Common myeloid progenitor, CD34-positive (primary cell): ENCODE results near the gene FAF2.
A peak's percentile ranks its signal among the peaks of the same experiment; 100 is the strongest.

Source experiments
- CTCF ChIA-PET: fragments of 350-600 bp; sonication (Branson Sonifier 250); formaldehyde crosslinking; loops from one replicate; lab custom pipeline; 2021; ENCODE audit warnings: antibody characterized with exemption; lab: Charles Lee
- POLR2A ChIA-PET: fragments of 350-600 bp; sonication (Branson Sonifier 250); formaldehyde crosslinking; loops from one replicate; lab custom pipeline; 2021; ENCODE audit warnings: antibody characterized with exemption; lab: Charles Lee
- DNase-seq, 3 donors: peaks; one replicate each; pipeline versions ENCODE4 v3.0.0 to v3.0.0-alpha.2; 2013
- H3K27ac ChIP-seq, 2 experiments: 1 replicate in 1 of 2; 2 replicates in 1 of 2; pipeline ENCODE4 v1.7.0; 2013; ENCODE audit warnings: inconsistent platforms in 2 of 2, low read length in 2 of 2, mild to moderate bottlenecking in 2 of 2, low read depth in 1 of 2, moderate library complexity in 1 of 2; ENCODE audit not compliant: severe bottlenecking in 2 of 2, insufficient read depth in 1 of 2, poor library complexity in 1 of 2
- H3K27me3 ChIP-seq, 5 experiments: replicated peaks in 2 of 5; 1 replicate in 3 of 5; 2 replicates in 2 of 5; pipeline versions ENCODE4 v1.6.1 to v1.7.0; 2013; ENCODE audit warnings: low read length in 4 of 5, mild to moderate bottlenecking in 2 of 5, moderate library complexity in 2 of 5, inconsistent platforms in 1 of 5; ENCODE audit not compliant: insufficient read depth in 5 of 5, control insufficient read depth in 4 of 5
- H3K36me3 ChIP-seq, 4 experiments: 1 replicate in 2 of 4; 2 replicates in 2 of 4; pipeline versions ENCODE4 v1.6.1 to v1.7.0; 2013; ENCODE audit warnings: low read length in 3 of 4, control low read depth in 1 of 4, mild to moderate bottlenecking in 1 of 4; ENCODE audit not compliant: control insufficient read depth in 4 of 4, insufficient read depth in 4 of 4
- H3K4me1 ChIP-seq, 4 experiments: 1 replicate in 3 of 4; 2 replicates in 1 of 4; pipeline versions ENCODE4 v1.6.1 to v1.7.1; 2013; ENCODE audit warnings: low read length in 3 of 4, mild to moderate bottlenecking in 3 of 4, control low read depth in 1 of 4, inconsistent platforms in 1 of 4, moderate library complexity in 1 of 4; ENCODE audit not compliant: control insufficient read depth in 4 of 4, insufficient read depth in 4 of 4; ENCODE audit errors: control extremely low read depth in 1 of 4
- H3K4me3 ChIP-seq, 7 experiments: 1 replicate in 4 of 7; 2 replicates in 3 of 7; pipeline versions ENCODE4 v1.5.1 to v1.7.0; 2013; ENCODE audit warnings: mild to moderate bottlenecking in 7 of 7, low read length in 6 of 7, moderate library complexity in 6 of 7, inconsistent platforms in 2 of 7, low read depth in 2 of 7, control low read depth in 1 of 7; ENCODE audit not compliant: insufficient read depth in 4 of 7, control insufficient read depth in 1 of 7; ENCODE audit errors: extremely low read depth in 1 of 7
- H3K9me3 ChIP-seq, 5 experiments: 1 replicate in 4 of 5; 2 replicates in 1 of 5; pipeline versions ENCODE4 v1.6.1 to v1.7.1; 2013; ENCODE audit warnings: low read length in 4 of 5, mild to moderate bottlenecking in 2 of 5, inconsistent platforms in 1 of 5, low read depth in 1 of 5, moderate library complexity in 1 of 5; ENCODE audit not compliant: control insufficient read depth in 4 of 5, insufficient read depth in 2 of 5; ENCODE audit errors: control extremely low read depth in 1 of 5
- WGBS: methylation state at CpG from one replicate; pipeline ENCODE4 v1.1.5; 2013; ENCODE audit not compliant: insufficient coverage; 5-methylcytosine and 5-hydroxymethylcytosine counted together

The FAF2 gene

GRCh38 chr5:176530983-176531901 lies 83.1 kb downstream of the FAF2 start:
- WGBS, result 43% methylated on average over 19 of the region's 24 CpGs
- ChIA-PET CTCF (interaction anchor here (0.7 to 3.4 kb wide), 6 partner anchors 12 to 113 kb away, joined by 3 to 29 read pairs (median 3); no protein-coding TSS in a partner anchor), POLR2A (interaction anchor here (1.8 to 2.7 kb wide), 2 partner anchors 11 to 83 kb away, joined by 5 to 11 read pairs; partner anchors contain the start of gene FAF2)
- Histone ChIP-seq H3K36me3 (peaks cover 9 to 57% (median 37%) of the 10 kb centered on the region in 4 experiments), H3K27me3 (no peaks in the 10 kb centered on the region), H3K27ac (no peak overlapping the region), H3K4me3 (peak overlapping the region in 4 of 7 experiments; percentile 1 to 28 (median 16)), H3K9me3 (no peaks in the 10 kb centered on the region), H3K4me1 (peaks cover 10 to 80% (median 72%) of the 10 kb centered on the region in 4 experiments)
- DNase-seq, result peak in 2 of 3 donors; percentile 45 to 59

- peaks cover 9 to 55% (median 37%) of the 10 kb centered on the region in 4 experiments for H3K36me3 ChIP-seq
- no peak overlapping the region for H3K27ac ChIP-seq
- 82% methylated on average over 22 of the region's 28 CpGs for WGBS
- ChIA-PET CTCF (interaction anchor here (0.9 to 3.4 kb wide), 7 partner anchors 11 to 115 kb away, joined by 3 to 29 read pairs (median 3); no protein-coding TSS in a partner anchor), POLR2A (interaction anchor here (2.7 kb wide), 1 partner anchor 10 kb away, joined by 11 read pairs; no protein-coding TSS in a partner anchor)
- H3K9me3 ChIP-seq, result no peaks in the 10 kb centered on the region
- peaks cover 10 to 81% (median 73%) of the 10 kb centered on the region in 4 experiments for H3K4me1 ChIP-seq
- H3K4me3 ChIP-seq, result peak overlapping the region in 2 of 7 experiments; percentile 19 to 23
- DNase-seq, result no peak
- no peaks in the 10 kb centered on the region for H3K27me3 ChIP-seq
Measured at GRCh38 chr5:176531902-176532493, 83.8 kb downstream of the FAF2 start.

GRCh38 chr5:176532795-176533194 lies 84.6 kb downstream of the FAF2 start:
- 88% methylated on average over 9 of the region's 9 CpGs for WGBS
- H3K36me3 ChIP-seq, result peaks cover 7 to 47% (median 29%) of the 10 kb centered on the region in 4 experiments
- peak overlapping the region in 5 of 7 experiments; percentile 29 to 100 (median 97) for H3K4me3 ChIP-seq
- H3K4me1 ChIP-seq, result peaks cover 10 to 82% (median 72%) of the 10 kb centered on the region in 4 experiments
- DNase-seq, result no peak
- no peaks in the 10 kb centered on the region for H3K27me3 ChIP-seq
- ChIA-PET CTCF (interaction anchor here (1.0 to 2.9 kb wide), 6 partner anchors 10 to 116 kb away, joined by 3 to 26 read pairs (median 4); no protein-coding TSS in a partner anchor), POLR2A (interaction anchor here (1.4 kb wide), 2 partner anchors 9 to 11 kb away, joined by 3 to 7 read pairs; no protein-coding TSS in a partner anchor)
- H3K9me3 ChIP-seq, result no peaks in the 10 kb centered on the region
- peak overlapping the region in 1 of 2 experiments; percentile 98 for H3K27ac ChIP-seq

GRCh38 chr5:176533390-176533789 lies 85.2 kb downstream of the FAF2 start:
- WGBS, result 0% methylated on average over 8 of the region's 8 CpGs
- peak in 2 of 3 donors; percentile 73 to 76 for DNase-seq
- Histone ChIP-seq H3K4me3 (peak overlapping the region in 6 of 7 experiments; percentile 29 to 100 (median 94)), H3K4me1 (peaks cover 11 to 83% (median 77%) of the 10 kb centered on the region in 4 experiments), H3K27ac (peak overlapping the region in 1 of 2 experiments; percentile 98), H3K36me3 (peaks cover 5 to 41% (median 24%) of the 10 kb centered on the region in 4 experiments), H3K27me3 (no peaks in the 10 kb centered on the region), H3K9me3 (no peaks in the 10 kb centered on the region)
- CTCF ChIA-PET, result interaction anchor here (0.8 to 2.9 kb wide), 14 partner anchors 10 to 118 kb away, joined by 3 to 26 read pairs (median 3); partner anchors contain the start of gene FAF2
- POLR2A ChIA-PET, result interaction anchor here (0.7 to 1.4 kb wide), 3 partner anchors 9 to 85 kb away, joined by 3 to 7 read pairs (median 3); partner anchors contain the start of gene FAF2

GRCh38 chr5:176533894-176534611 lies 85.9 kb downstream of the FAF2 start:
- peaks cover 14 to 83% (median 77%) of the 10 kb centered on the region in 4 experiments for H3K4me1 ChIP-seq
- H3K27me3 ChIP-seq, result no peaks in the 10 kb centered on the region
- DNase-seq, result peak in 2 of 3 donors; percentile 63 to 72
- H3K27ac ChIP-seq, result peak overlapping the region; percentile 35 to 98
- ChIA-PET CTCF (interaction anchor here (0.8 to 2.9 kb wide), 12 partner anchors 9 to 118 kb away, joined by 3 to 26 read pairs (median 3); partner anchors contain the start of gene FAF2), POLR2A (interaction anchor here (0.7 to 1.4 kb wide), 3 partner anchors 8 to 86 kb away, joined by 3 to 7 read pairs (median 3); partner anchors contain the start of gene FAF2)
- peaks cover 3 to 35% (median 17%) of the 10 kb centered on the region in 4 experiments for H3K36me3 ChIP-seq
- WGBS, result 2% methylated on average over 7 of the region's 10 CpGs
- H3K4me3 ChIP-seq, result peak overlapping the region in 6 of 7 experiments; percentile 29 to 100 (median 94)
- no peaks in the 10 kb centered on the region for H3K9me3 ChIP-seq

GRCh38 chr5:176534640-176535039 lies 86.5 kb downstream of the FAF2 start:
- WGBS, result 83% methylated on average over 4 of the region's 4 CpGs
- H3K4me3 ChIP-seq, result peak overlapping the region in 6 of 7 experiments; percentile 11 to 100 (median 98)

More at GRCh38 chr5:176534640-176535039, 86.5 kb downstream of the FAF2 start:
- ChIA-PET POLR2A (interaction anchor here (1.5 kb wide), 1 partner anchor 9 kb away, joined by 6 read pairs; no protein-coding TSS in a partner anchor), CTCF (interaction anchor here (1.3 to 2.9 kb wide), 4 partner anchors 8 to 87 kb away, joined by 3 to 26 read pairs (median 5); no protein-coding TSS in a partner anchor)
- Histone ChIP-seq H3K9me3 (no peaks in the 10 kb centered on the region), H3K27me3 (no peaks in the 10 kb centered on the region), H3K4me1 (peaks cover 14 to 82% (median 74%) of the 10 kb centered on the region in 4 experiments), H3K36me3 (peaks cover 2 to 29% (median 12%) of the 10 kb centered on the region in 4 experiments), H3K27ac (peak overlapping the region; percentile 77 to 98)
- DNase-seq, result no peak
